Gastrocnemius medialis (tissue), 4 donors: ENCODE results near the gene CCL28.

Experiments
- CTCF ChIP-seq, 5 experiments: fragments of 450-650 bp in 3 of 5; fragments of 200-600 bp in 2 of 5; sonication (generic) in 2 of 5; IDR thresholded peaks in 4 of 5; conservative IDR thresholded peaks in 1 of 5; 1 replicate in 4 of 5; 2 replicates in 1 of 5; pipeline ENCODE4 v1.5.1; 2016 to 2019; ENCODE audit warnings: antibody characterized with exemption in 5 of 5, mild to moderate bottlenecking in 3 of 5, moderate library complexity in 3 of 5
- POLR2A ChIP-seq, 2 donors: fragments of 450-650 bp; IDR thresholded peaks; one replicate each; pipeline ENCODE4 v1.6.1; 2017; ENCODE audit warnings: antibody characterized with exemption in 2 of 2, mild to moderate bottlenecking in 2 of 2, moderate library complexity in 2 of 2

- no peak for TF ChIP-seq POLR2A (IDR thresholded peaks at IDR 0.05)
- no peak for TF ChIP-seq CTCF (IDR thresholded peaks at IDR 0.05 in 4 of 5, conservative IDR thresholded peaks at IDR 0.05 in 1 of 5)
These were observed 58.5 kb downstream of the CCL28 start for GRCh38 chr5:43353668-43354067.
